Measurements from ENCODE around the gene MACROD2. TPM values are rescaled to one million over a fixed set of nuclear protein-coding genes. Genes with fewer than 3 reads are reported as not detected.

Gene MACROD2
- total and polyA plus RNA-seq, 2 experiments from 2014 or later, result 2.8 to 4.3 TPM

GRCh38 chr20:15716256-15716655, 1720.9 kb downstream of the MACROD2 start:
- no peak overlapping the region for H3K27ac ChIP-seq (ENCODE audit: low read depth)

More at GRCh38 chr20:15716256-15716655, 1720.9 kb downstream of the MACROD2 start:
- no peaks in the 10 kb centered on the region for H3K79me2 ChIP-seq (replicated peaks; ENCODE audit: insufficient read depth)
- Mint-ChIP-seq H3K9me3 (no peaks in the 10 kb centered on the region; the same call in 2 of the 3 replicates), H3K4me3 (no peak overlapping the region), H3K36me3 (ENCODE audit: low read depth) (no peaks in the 10 kb centered on the region), H3K4me1 (peaks cover 30% of the 10 kb centered on the region), H3K27me3 (ENCODE audit: insufficient read depth, low read depth, poor library complexity) (no peaks in the 10 kb centered on the region), H3K27ac (no peak overlapping the region; the same call in 1 of the 2 replicates)
- no peaks in the 10 kb centered on the region for H3F3A ChIP-seq (replicated peaks; ENCODE audit: low read depth)
- no peaks in the 10 kb centered on the region for H3K27me3 ChIP-seq (ENCODE audit: insufficient read depth)
- H4K20me1 ChIP-seq (replicated peaks; ENCODE audit: insufficient read depth), result no peaks in the 10 kb centered on the region
- DNase-seq (ENCODE audit: low spot score) (no peak), ATAC-seq (no peak)
- no peaks in the 10 kb centered on the region for H3K36me3 ChIP-seq (ENCODE audit: insufficient read depth)
- peaks cover 19% of the 10 kb centered on the region for H3K4me1 ChIP-seq (ENCODE audit: insufficient read depth)
- H3K4me3 ChIP-seq, result no peak overlapping the region
- H2AFZ ChIP-seq, result peak overlapping the region; percentile 6; the same call in 1 of the 2 replicates
- no peaks in the 10 kb centered on the region for H3K9me2 ChIP-seq (ENCODE audit: insufficient read depth)
- TF ChIP-seq ZNF114 (CRISPR knock-in tag; IDR thresholded peaks at IDR 0.05), result no peak
- TF ChIP-seq CREB1 (CRISPR knock-in tag; IDR thresholded peaks at IDR 0.05; ENCODE audit: low read depth), result no peak
- no peak for TF ChIP-seq ZNF331 (CRISPR knock-in tag; IDR thresholded peaks at IDR 0.05; ENCODE audit: low read depth)
- TF ChIP-seq STAT1 (IDR thresholded peaks at IDR 0.05; ENCODE audit: unreplicated experiment), result no peak
- TF ChIP-seq EZH2 (IDR thresholded peaks at IDR 0.05; ENCODE audit: low read depth, unreplicated experiment), result no peak
- TF ChIP-seq ZNF462 (CRISPR knock-in tag; IDR thresholded peaks at IDR 0.05), result no peak
- TF ChIP-seq EZH2phosphoT487 (IDR thresholded peaks at IDR 0.05; ENCODE audit: unreplicated experiment), result no peak
- no peak for TF ChIP-seq NANOG (IDR thresholded peaks at IDR 0.05; ENCODE audit: borderline replicate concordance)
- no peak for TF ChIP-seq ETS1 (IDR thresholded peaks at IDR 0.05)
- no peak for TF ChIP-seq JUNB (IDR thresholded peaks at IDR 0.05; ENCODE audit: unreplicated experiment)
- no peak overlapping the region for H3K4me2 ChIP-seq

Data from GM23338 (cell line).